Measurements from ENCODE around the gene RNH1. TPM values are rescaled to one million over a fixed set of nuclear protein-coding genes. Genes with fewer than 3 reads are reported as not detected.

RNH1 gene
- total RNA-seq, 1 experiment from 2014 or later = 60.0 TPM

GRCh38 chr11:550746-551085 is 43.7 kb upstream of the RNH1 start:
- no peaks in the 10 kb centered on the region for H3K4me1 Mint-ChIP-seq

More at GRCh38 chr11:550746-551085, 43.7 kb upstream of the RNH1 start:
- Histone ChIP-seq H3K79me1 (ENCODE audit: insufficient read depth, low read depth, low read length, poor library complexity, severe bottlenecking) (no peaks in the 10 kb centered on the region), H3K27me3 (ENCODE audit: insufficient read depth, low read length) (no peaks in the 10 kb centered on the region), H3K9me3 (ENCODE audit: control insufficient read depth, low read depth, low read length) (no peaks in the 10 kb centered on the region), H4K5ac (ENCODE audit: insufficient read length, low read depth, low read length) (no peak overlapping the region), H3K18ac (ENCODE audit: insufficient read length, low read depth, low read length) (no peak overlapping the region), H3K4me1 (ENCODE audit: insufficient read depth, low read length) (no peaks in the 10 kb centered on the region), H3K4ac (ENCODE audit: low read depth, low read length) (no peak overlapping the region), H3K14ac (ENCODE audit: insufficient read depth, low read length) (no peak overlapping the region; the same call in 1 of the 2 replicates), H4K20me1 (ENCODE audit: control insufficient read depth, insufficient read depth, insufficient read length) (no peaks in the 10 kb centered on the region), H3K56ac (ENCODE audit: insufficient read length, low read depth, low read length) (no peak overlapping the region), H3K27ac (ENCODE audit: insufficient read length, low read depth, low read length) (no peak overlapping the region), H4K91ac (ENCODE audit: insufficient read length, low read depth, low read length) (no peak overlapping the region), H3K79me2 (ENCODE audit: insufficient read depth, low read length) (no peaks in the 10 kb centered on the region), H2BK5ac (ENCODE audit: insufficient read length, low read length) (no peak overlapping the region), H3K23me2 (ENCODE audit: insufficient read length, low read depth, low read length, poor library complexity, severe bottlenecking) (no peaks in the 10 kb centered on the region), H3T11ph (ENCODE audit: low read length) (no peak overlapping the region), H2BK20ac (ENCODE audit: low read depth, low read length, poor library complexity, severe bottlenecking) (no peak overlapping the region), H4K8ac (replicated peaks; ENCODE audit: insufficient read length, low read depth, low read length) (no peak overlapping the region), H2BK120ac (ENCODE audit: low read depth, low read length, poor library complexity, severe bottlenecking) (no peak overlapping the region), H2AK5ac (ENCODE audit: insufficient read length, low read length) (no peak overlapping the region), H2BK15ac (ENCODE audit: low read depth, low read length) (no peak overlapping the region), H3K9ac (ENCODE audit: extremely low read depth, insufficient read length, low read length) (no peak overlapping the region), H3K4me2 (ENCODE audit: insufficient read depth, insufficient read length, low read length) (no peak overlapping the region), H2AFZ (ENCODE audit: low read length) (no peak overlapping the region), H2BK12ac (ENCODE audit: insufficient read length, low read depth, low read length) (no peak overlapping the region), H3K23ac (ENCODE audit: insufficient read length, low read depth, low read length) (no peak overlapping the region)
- no peak overlapping the region for H3K4me3 Mint-ChIP-seq
- no CpG with 5 or more reads among the region's 5 CpGs for WGBS (ENCODE audit: extremely low coverage, insufficient read length, low lambda C conversion rate)
- DNase-seq = no peak
- peaks cover 8% of the 10 kb centered on the region for H3K27me3 Mint-ChIP-seq (ENCODE audit: low read depth)
- no peak overlapping the region for H3K27ac Mint-ChIP-seq
- no peak for TF ChIP-seq CTCF (conservative IDR thresholded peaks at IDR 0.05)
- no peaks in the 10 kb centered on the region for H3K36me3 Mint-ChIP-seq (ENCODE audit: insufficient read depth in 1 of 3, low read depth in 3 of 3)
- no peaks in the 10 kb centered on the region; a peak in 1 of 5 replicates for H3K9me3 Mint-ChIP-seq
